Limb (tissue), 2 donors: ENCODE results near the gene IL4I1.

Experiments used
- DNase-seq, 2 donors: peaks; one replicate each; pipeline ENCODE4 v3.0.0-alpha.2; 2016; ENCODE audit errors: extremely low spot score in 2 of 2

The IL4I1 gene

GRCh38 chr19:49879243-49879963 is 17.3 kb downstream of the IL4I1 start:
- no peak for DNase-seq

- DNase-seq: no peak
Measured at GRCh38 chr19:49878744-49879070, 18.0 kb downstream of the IL4I1 start.

GRCh38 chr19:49877879-49878743 is 18.6 kb downstream of the IL4I1 start:
- peak; percentile 97 to 98 for DNase-seq

GRCh38 chr19:49877020-49877878 is 19.4 kb downstream of the IL4I1 start, which contains the start of the genes AKT1S1 and TBC1D17:
AKT1S1 (minus strand) TSS chr19:49877355; CDS start chr19:49873295, 4,060 bp downstream.
TBC1D17 (plus strand) TSS chr19:49877702; CDS start chr19:49877724, 22 bp downstream.
- DNase-seq: peak; percentile 97 to 100

GRCh38 chr19:49876422-49877019 is 20.2 kb downstream of the IL4I1 start:
- DNase-seq: peak; percentile 98 to 99

- DNase-seq: peak in 1 of 2 donors; percentile 86
Measured at GRCh38 chr19:49875857-49876421, 20.7 kb downstream of the IL4I1 start.

- no peak for DNase-seq
Measured at GRCh38 chr19:49875177-49875576, 21.5 kb downstream of the IL4I1 start.

GRCh38 chr19:49874503-49875157 is 22.1 kb downstream of the IL4I1 start:
- no peak for DNase-seq

- DNase-seq: no peak
Measured at GRCh38 chr19:49873834-49874233, 22.9 kb downstream of the IL4I1 start.

- DNase-seq: no peak
Measured at GRCh38 chr19:49873129-49873521, 23.6 kb downstream of the IL4I1 start.

GRCh38 chr19:49872245-49873128 is 24.2 kb downstream of the IL4I1 start:
- DNase-seq: no peak

GRCh38 chr19:49871349-49871985 is 25.2 kb downstream of the IL4I1 start:
- DNase-seq: no peak

- DNase-seq: peak in 1 of 2 donors; percentile 39
Measured at GRCh38 chr19:49870309-49870901, 26.3 kb downstream of the IL4I1 start.

- peak; percentile 98 to 100 for DNase-seq
Measured at GRCh38 chr19:49869484-49870308, 27.0 kb downstream of the IL4I1 start.

- no peak for DNase-seq
Measured at GRCh38 chr19:49869009-49869483, 27.6 kb downstream of the IL4I1 start.

- peak; percentile 92 to 95 for DNase-seq
Measured at GRCh38 chr19:49866933-49867782, 29.5 kb downstream of the IL4I1 start, which contains the start of gene PNKP. PNKP (minus strand) TSS chr19:49867576; CDS start chr19:49867204, 372 bp downstream.
